HG03442 (cell line): ENCODE measurements around the gene SLC5A12.

Experiments used
- ATAC-seq: cut with Tn5 transposase; IDR thresholded peaks from one replicate; pipeline ENCODE4 v1.9.1; 2021; ENCODE audit warnings: mild to moderate bottlenecking, moderate library complexity; ENCODE audit not compliant: unreplicated experiment

Gene SLC5A12

DNA sequence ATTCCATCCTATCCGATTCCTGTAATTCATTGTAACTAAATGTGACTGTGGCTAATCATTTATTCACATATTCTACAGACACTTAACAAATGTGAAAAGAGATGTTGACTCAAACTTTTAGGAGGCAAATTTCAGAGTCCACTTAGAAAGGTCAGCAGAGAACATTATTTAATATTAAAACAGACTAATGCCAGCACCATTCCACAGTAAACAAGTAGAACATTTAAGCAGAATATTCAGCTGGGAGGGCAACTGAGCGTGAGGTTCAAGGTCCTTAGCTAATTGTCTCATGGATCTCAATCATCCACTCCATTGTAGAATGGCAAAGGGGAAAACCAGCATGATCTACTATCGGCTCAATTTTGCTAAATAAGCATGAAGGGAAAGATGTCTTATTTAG, 5.1 kb upstream of the SLC5A12 start:
- no peak for ATAC-seq

- ATAC-seq: no peak
Measured at GRCh38 chr11:26719998-26720397, 1.9 kb downstream of the SLC5A12 start.

DNA sequence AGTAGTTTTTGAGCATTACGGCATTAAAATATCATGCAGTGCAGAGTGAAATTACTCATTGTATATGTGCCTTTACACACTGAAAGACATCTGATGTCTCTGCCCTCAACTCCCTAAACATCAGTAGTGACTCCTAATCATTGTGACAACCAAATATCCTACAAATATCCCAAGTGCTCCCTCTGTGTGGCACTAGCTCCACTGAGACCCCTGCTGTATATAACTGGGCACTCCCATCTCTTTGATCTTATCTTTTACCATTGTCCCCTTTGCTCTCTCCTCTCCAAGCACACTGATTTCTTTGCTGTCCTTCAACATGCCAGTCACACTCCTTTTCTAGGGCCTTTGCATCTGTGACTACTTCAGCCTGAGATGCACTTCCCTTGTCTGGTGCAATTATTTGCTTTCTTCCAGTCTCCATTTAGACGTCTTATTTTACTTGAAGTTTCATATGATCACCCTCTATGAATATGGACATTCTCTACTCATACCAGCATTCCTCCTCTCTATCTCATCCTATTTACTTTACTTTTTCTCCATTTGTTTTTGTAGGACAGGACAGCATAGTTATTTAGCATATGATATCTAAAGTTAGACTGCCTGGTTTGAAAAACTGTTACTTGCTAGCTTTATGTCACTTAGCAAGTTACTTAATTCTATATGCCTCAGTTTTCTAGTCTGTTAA, 2.4 kb downstream of the SLC5A12 start:
- no peak for ATAC-seq

DNA sequence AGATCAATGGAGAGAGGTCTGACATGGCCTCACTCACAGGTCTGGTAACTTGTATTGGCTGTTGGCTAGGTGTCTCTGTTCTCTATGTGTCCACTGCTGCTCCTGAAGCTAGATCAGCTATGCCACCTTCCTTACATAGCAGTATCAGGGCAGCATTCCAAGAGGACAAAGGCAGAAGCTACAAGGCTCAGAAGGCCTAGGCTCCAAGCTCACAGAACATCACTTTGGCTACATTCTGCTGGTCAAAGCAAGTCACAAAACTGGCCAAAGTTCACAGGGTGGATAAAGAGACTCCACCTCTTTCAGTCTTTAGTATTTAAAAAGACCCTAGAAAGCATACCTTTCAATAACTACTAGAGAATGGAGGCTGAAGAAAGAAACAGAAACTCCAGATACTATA, 4.1 kb downstream of the SLC5A12 start:
- no peak for ATAC-seq

GRCh38 chr11:26715133-26715532, 6.7 kb downstream of the SLC5A12 start:
- no peak for ATAC-seq

- ATAC-seq: no peak
Measured at GRCh38 chr11:26712497-26712896, 9.4 kb downstream of the SLC5A12 start.

DNA sequence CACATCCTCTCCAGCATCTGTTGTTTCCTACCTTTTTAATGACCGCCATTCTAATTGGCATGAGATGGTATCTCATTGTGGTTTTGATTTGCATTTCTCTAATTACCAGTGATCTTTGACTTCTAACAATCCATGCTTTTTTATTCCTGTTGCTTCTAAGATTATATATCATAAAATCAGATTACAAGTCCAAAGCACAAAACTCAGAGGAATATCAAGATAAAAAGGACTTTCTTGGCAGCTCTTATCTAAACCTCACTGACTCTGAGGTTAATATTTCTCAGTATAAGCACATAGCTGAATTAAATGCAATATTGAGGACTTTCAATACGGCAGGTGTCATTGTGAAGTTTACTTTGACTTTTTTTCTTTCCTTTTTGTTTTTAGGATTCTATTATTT, 11.4 kb downstream of the SLC5A12 start:
- no peak for ATAC-seq

DNA sequence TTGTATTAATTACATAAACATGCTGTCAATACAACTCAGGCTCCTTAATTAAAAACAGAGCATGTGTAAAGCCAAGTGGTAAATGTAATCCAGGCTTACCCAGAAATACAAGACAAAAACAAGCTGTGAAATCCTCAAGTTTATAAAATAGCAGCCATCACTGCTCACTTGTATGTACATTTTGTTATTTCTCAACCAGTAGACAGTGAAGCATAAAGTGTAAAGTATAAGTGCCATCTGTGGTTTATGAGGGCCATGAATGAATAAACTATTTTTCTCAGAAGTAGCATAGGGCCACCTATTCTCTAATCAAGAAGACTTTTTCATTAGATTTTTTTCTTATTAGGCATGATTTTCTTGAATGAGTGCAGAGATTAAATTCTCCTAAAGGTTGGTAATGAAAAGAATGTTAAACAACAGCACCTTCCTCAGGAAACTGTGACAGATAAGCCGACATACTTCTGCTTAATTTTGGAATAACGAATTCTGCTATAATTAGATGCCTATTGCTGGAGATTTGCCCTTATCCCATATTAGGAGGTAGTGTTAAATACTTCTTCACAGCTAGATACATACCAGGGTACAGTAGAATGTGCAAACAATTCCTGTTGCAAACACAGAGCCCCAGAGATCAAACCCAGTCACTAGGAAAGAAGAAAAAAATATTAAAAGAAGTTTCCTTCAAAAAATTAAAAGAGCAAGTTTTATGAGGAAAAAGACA, 13.0 kb downstream of the SLC5A12 start:
- ATAC-seq: no peak

DNA sequence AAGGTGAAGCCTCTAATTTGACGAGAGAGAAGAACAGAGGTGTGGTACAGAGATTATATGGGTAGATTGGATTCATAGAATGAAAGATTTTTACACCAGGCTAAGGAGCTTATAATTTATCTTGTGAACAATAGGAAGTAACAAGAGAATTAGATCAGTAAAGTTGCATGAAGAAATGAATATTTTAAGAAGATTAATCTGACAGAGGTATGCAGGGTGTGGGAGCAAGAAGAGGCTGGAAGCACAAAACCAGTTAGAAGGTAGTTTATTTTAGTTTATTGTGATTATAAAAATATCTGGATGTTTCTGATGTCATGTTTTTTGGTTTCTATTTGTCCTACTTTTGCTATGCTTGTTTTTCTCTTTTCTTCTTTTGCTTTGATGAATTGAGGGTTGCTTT, 15.7 kb downstream of the SLC5A12 start:
- no peak for ATAC-seq

DNA sequence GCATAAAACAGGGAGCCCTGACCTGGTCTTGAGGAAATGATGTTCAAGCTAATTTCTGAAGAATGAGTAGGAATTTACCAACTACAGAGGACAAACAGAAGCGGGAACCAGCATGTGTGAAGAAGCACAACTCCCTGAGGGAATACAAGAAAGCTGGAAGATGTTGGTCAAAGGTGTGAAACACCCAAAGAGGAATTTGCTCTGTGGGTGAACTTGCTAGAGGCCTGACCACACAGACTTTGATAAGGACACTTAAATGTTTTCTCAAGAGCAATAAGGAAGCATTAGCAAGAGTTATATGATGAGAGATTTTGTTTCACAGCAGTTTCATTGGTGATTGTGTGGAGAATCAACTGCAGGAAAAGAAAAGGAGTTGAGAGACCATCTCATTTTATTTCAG, 17.6 kb downstream of the SLC5A12 start:
- ATAC-seq: no peak

- ATAC-seq: no peak
Measured at GRCh38 chr11:26703411-26704191, 18.3 kb downstream of the SLC5A12 start.

DNA sequence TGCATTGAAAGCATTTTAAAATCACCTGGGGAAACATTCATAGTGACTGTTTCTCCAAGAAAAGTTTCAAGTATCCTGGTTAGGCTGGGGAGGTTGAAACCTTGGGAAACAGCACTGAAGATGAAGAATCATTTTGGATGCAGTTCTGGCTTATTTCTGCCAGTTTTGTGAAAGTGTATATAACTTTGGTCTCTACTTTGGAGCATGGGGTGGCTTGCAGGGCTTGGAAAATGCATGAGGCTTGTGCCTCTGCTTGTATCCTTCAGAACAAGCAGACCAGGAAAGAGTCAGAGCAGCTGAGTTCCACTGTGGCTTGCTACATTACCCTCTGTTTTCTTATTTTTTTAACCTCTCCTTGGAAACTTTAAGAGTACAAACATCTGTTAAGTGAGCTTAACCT, 19.5 kb downstream of the SLC5A12 start:
- ATAC-seq: no peak

DNA sequence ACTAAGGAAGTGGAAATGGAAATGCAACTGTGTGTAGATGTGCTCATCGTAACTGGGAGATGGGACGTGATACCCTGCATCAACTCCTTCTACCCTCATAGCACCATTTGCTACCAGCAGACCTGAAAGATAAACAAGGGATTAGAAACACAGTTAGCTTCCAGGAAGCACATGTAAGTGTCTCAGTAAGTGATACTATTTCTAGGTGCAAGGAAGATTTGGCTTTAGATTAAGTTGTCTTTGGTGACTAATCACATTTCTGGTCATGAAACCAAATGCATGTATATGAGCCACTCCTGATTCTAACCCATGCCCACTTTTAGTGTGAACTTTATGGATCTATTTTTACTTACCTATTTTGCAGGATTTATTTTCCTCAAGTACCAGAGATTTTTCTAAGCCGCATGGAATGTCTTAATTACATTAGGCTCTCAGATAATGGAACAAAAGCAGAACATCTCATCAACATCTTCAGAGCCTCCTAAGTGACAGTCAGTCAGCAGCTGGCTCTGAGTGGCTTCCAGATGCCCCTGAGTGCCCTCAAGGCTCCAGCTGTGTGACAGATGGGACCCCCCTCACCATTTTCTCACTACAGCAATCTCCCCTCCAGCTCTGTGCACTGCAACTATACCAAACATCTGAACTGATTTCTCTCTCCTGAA, 21.2 kb downstream of the SLC5A12 start:
- no peak for ATAC-seq

- no peak for ATAC-seq
Measured at GRCh38 chr11:26698224-26698623, 23.6 kb downstream of the SLC5A12 start.

- no peak for ATAC-seq
Measured at GRCh38 chr11:26696330-26696729, 25.5 kb downstream of the SLC5A12 start.

DNA sequence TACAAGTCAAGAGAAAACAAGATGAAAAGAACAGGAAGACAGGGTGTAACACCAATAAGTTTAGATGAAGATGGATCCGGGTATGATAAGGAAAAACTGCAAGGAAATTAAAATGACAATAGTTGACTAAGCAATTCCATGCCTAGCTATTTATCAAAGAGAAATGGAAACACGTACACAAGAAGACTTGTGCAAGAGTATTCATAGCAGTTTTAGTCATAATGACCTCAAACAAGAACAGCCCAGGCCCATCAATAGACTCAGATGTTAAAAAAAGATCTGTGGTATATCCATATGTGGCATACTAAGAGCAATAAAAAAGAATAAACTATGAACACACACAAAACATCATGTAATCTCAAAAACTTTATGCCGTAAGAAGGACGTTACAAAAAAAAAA, 33.2 kb downstream of the SLC5A12 start:
- no peak for ATAC-seq

DNA sequence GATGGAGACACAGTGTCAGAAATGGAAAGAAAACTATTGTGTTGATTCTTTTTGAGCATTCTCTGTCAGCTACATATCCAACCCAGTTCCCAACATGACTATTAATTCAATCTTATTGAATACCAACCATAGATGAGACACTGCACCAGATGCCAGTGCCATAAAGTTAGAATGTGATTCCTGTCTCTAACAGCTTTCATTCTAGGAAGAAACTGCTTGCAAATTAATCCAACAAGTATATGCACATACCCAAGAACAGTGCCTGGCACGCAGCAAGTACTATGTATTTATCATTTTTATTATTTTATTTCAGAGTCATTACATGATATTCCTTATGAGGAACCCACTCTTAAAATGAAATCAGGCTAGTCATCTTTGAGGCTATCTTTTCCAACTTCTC, 34.5 kb downstream of the SLC5A12 start:
- ATAC-seq: no peak

- ATAC-seq: no peak
Measured at GRCh38 chr11:26677566-26677965, 44.3 kb downstream of the SLC5A12 start.

DNA sequence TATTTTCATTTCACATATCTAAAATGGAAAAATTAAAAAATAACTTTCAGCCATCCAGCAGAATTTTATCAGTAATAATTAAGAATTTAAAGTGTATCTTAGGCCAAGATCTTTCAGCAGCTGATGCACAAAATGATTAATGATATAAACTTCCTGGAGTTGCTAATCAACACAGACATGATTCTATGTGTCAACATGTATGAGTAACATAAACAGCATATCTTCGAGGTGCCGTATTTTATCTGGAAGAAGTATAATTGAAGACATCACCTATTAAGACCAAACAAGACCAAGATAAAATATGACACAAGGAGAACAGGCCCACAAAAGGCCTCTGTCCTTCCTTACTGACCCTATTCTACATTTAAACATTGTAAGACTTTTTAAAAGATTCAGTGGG, 45.2 kb downstream of the SLC5A12 start:
- no peak for ATAC-seq

DNA sequence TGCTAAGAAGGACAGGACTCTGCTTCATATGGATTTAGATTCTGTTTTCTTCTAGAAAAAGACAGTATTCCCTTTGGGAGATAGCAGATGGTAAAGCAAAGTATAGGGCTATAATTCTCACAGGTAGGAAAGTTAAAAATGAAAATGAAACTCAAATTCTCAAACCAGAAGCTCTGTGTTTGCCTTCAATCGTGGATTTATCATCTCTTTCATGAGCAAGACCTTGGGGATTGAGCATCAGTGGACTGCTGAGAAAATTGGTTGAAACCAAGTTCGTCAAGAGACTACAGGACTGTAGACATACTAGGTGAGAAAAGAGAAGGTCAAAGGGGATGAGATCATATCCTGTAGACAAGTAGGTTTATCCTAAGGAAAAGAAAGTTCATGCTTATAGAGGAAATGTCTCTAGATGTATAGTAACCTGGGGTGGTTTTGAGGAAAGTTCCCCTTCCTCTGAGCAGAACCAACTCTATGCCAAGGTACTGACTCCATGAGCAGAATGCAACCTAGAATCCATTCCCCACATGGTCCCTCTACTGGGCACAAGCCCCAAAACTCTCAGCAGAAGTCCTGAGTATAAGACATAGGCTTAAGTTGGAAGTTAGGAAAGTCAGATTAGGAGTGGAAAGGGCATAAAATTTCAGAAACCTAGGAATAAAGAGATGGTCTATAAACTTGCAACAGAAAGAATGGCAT, 46.5 kb downstream of the SLC5A12 start:
- no peak for ATAC-seq

- no peak for ATAC-seq
Measured at GRCh38 chr11:26665946-26666345, 55.9 kb downstream of the SLC5A12 start.
